GM12878 (cell line): ENCODE measurements around the gene PTCD3. TPM values are rescaled to one million over a fixed set of nuclear protein-coding genes. Genes with fewer than 3 reads are reported as not detected.

Experiments used
- ATF2 ChIP-seq: IDR thresholded peaks from 2 replicates; pipeline ENCODE4 v1.6.1; 2012; ENCODE audit warnings: low read length, inconsistent platforms
- CBX3 ChIP-seq: fragments of 200-600 bp; sonication (generic); IDR thresholded peaks from 2 replicates; pipeline ENCODE4 v1.6.1; 2016; ENCODE audit warnings: low read depth, borderline replicate concordance
- CREB1 ChIP-seq: IDR thresholded peaks from 2 replicates; pipeline ENCODE4 v1.6.1; 2012; ENCODE audit warnings: low read depth, mild to moderate bottlenecking, inconsistent platforms
- EZH2 ChIP-seq: IDR thresholded peaks from 2 replicates; pipeline ENCODE4 v1.6.1; 2012; ENCODE audit warnings: low read depth, mild to moderate bottlenecking, control low read depth, inconsistent platforms, low read length, borderline replicate concordance; ENCODE audit not compliant: control insufficient read depth
- FOXK2 ChIP-seq: fragments of 450-650 bp; IDR thresholded peaks from 2 replicates; pipeline ENCODE4 v1.6.1; 2017; ENCODE audit warnings: mild to moderate bottlenecking, moderate library complexity
- HDAC6 ChIP-seq: fragments of 200-600 bp; sonication (generic); IDR thresholded peaks from one replicate; pipeline ENCODE4 v1.8.0; 2017; ENCODE audit warnings: antibody characterized with exemption; ENCODE audit not compliant: unreplicated experiment
- HDGF ChIP-seq: fragments of 450-650 bp; IDR thresholded peaks from 2 replicates; pipeline ENCODE4 v1.6.1; 2016; ENCODE audit warnings: antibody characterized with exemption
- IRF3 ChIP-seq: fragments of 450-650 bp; IDR thresholded peaks from 2 replicates; pipeline ENCODE4 v1.6.1; 2014; ENCODE audit warnings: mild to moderate bottlenecking
- POLR2A ChIP-seq: IDR thresholded peaks from 2 replicates; pipeline ENCODE4 v1.6.1; 2011; ENCODE audit warnings: low read depth, mild to moderate bottlenecking, low read length
- POLR2AphosphoS2 ChIP-seq: IDR thresholded peaks from 2 replicates; pipeline ENCODE4 v1.6.1; 2011; ENCODE audit warnings: low read depth, mild to moderate bottlenecking, low read length, improper control_type of control experiment, moderate library complexity
- RELA ChIP-seq: fragments of 450-650 bp; IDR thresholded peaks from 2 replicates; pipeline ENCODE4 v1.8.0; 2014; ENCODE audit warnings: borderline replicate concordance; ENCODE audit not compliant: partially characterized antibody
- RFX5 ChIP-seq: IDR thresholded peaks from 2 replicates; pipeline ENCODE4 v1.6.1; 2011; ENCODE audit warnings: low read depth, low read length, improper control_type of control experiment
- RUNX3 ChIP-seq: IDR thresholded peaks from 2 replicates; pipeline ENCODE4 v1.6.1; 2012; ENCODE audit warnings: low read length, inconsistent platforms
- TARDBP ChIP-seq: IDR thresholded peaks from 2 replicates; pipeline ENCODE4 v1.6.1; 2016; ENCODE audit warnings: borderline replicate concordance
- TCF7 ChIP-seq: IDR thresholded peaks from 2 replicates; pipeline ENCODE4 v1.6.1; 2014; ENCODE audit warnings: antibody characterized with exemption, borderline replicate concordance
- ZNF207 ChIP-seq: fragments of 450-650 bp; IDR thresholded peaks from 2 replicates; pipeline ENCODE4 v1.6.1; 2014; ENCODE audit warnings: antibody characterized with exemption, mild to moderate bottlenecking, borderline replicate concordance
- ZNF217 ChIP-seq: fragments of 450-650 bp; IDR thresholded peaks from 2 replicates; pipeline ENCODE4 v1.6.1; 2017; ENCODE audit warnings: antibody characterized with exemption, mild to moderate bottlenecking
- polyA plus RNA-seq, 11 experiments: library from polyadenylated mRNA; depleted of rRNA in 4 of 11; unstranded in 6 of 11; stranded (reverse) in 5 of 11; fragments of >200 nt; fragmentation: Nextera tagmentation in 4 of 11; fragmentation: Illumina TruSeq in 1 of 11; extraction: Ambion mirVana in 4 of 11; extraction: Trizol in 1 of 11; gene quantifications; 1 replicate in 1 of 11; 2 replicates in 10 of 11; pipeline versions ENCODE4 v1.2.1 to v1.2.3, GENCODE V29; 2011 to 2016; ENCODE audit warnings: inconsistent platforms in 2 of 11, missing spikeins in 2 of 11, low read depth in 1 of 11
- total RNA-seq, 4 experiments: library from RNA; depleted of rRNA in 3 of 4; stranded (reverse); fragments of >200 nt in 3 of 4; fragmentation: Illumina TruSeq in 1 of 4; extraction: Trizol in 1 of 4; gene quantifications; 2 replicates each; pipeline versions ENCODE4 v1.2.1 to v1.2.3, GENCODE V29; 2013 to 2021
- TF ChIP-seq, protein P1 (sequence below): IDR thresholded peaks from 2 replicates; pipeline ENCODE4 v1.6.1; 2012; ENCODE audit warnings: mild to moderate bottlenecking, low read depth, low read length
- TF ChIP-seq, protein P2 (sequence below): IDR thresholded peaks from 2 replicates; pipeline ENCODE4 v1.6.1; 2011; ENCODE audit warnings: borderline replicate concordance, low read depth, mild to moderate bottlenecking, moderate library complexity, low read length; ENCODE audit not compliant: insufficient read depth, poor library complexity, severe bottlenecking
- TF ChIP-seq, protein P3 (sequence below): fragments of 450-650 bp; formaldehyde crosslinking; IDR thresholded peaks from 2 replicates; pipeline ENCODE4 v1.4.0; 2022; ENCODE audit warnings: mild to moderate bottlenecking, moderate library complexity

The PTCD3 gene
- total and polyA plus RNA-seq, 10 of the 15 experiments (the other 5 are each of a cell fraction or from before 2014, with no cell fraction given): 44.7 to 177 (median 127) TPM

DNA sequence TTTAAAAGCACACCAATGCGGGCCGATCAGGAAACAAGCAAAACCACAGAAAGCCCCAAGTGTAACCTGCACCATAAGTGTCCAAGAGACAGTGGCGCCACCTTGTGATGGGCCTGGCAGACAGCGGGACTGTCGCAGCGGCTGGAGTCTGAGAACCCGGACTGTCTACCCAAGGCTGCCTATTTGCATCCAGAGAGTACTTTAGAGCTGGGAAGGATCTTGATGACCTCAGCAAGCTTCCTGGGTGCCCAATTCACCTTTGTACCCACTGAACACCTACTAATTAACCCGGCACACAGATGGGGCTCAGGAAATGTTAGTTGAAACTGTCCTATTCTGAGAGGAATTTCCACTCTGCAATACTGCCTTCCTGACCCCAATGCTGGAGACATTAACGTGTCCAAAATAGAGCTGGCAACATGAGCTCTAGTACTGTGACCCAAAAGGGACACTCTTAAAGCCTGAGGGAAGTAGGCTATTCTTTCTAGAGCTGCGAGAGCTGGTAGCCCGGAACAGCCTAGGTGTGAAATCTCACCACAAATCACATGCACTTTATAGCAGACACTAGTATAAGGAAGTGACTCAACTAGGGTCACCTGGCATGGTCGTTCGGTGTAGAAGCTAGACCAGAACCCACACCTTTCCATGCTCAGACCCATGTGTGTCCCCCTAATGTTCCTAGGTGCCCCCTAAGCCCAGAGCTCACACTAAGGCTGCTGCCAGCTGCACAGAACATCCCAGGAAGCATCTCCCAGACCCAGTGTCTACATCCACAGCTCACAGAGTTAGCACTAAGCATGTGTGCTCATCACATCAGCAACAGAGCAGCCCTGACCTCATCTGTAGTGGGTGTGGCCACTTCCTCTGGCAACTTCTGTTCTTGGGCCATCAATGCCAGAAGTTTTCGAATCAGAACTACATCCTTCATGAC is 25.8 kb upstream of the PTCD3 start (continued):
- TF ChIP-seq ZNF217: no peak
- TF ChIP-seq RUNX3: peak; percentile 91
- TF ChIP-seq HDGF: no peak; the same call in 1 of the 2 replicates
- no peak; the same call in 1 of the 2 replicates for TF ChIP-seq ZNF207
- TF ChIP-seq RFX5: no peak
- peak; percentile 29 for TF ChIP-seq RELA
- TF ChIP-seq POLR2AphosphoS2: no peak
- TF ChIP-seq TCF7: no peak
- TF ChIP-seq HDAC6: no peak
- no peak for TF ChIP-seq IRF3
- no peak for TF ChIP-seq POLR2A
- no peak for TF ChIP-seq CREB1
- no peak for TF ChIP-seq TARDBP
- TF ChIP-seq, protein P1, sequence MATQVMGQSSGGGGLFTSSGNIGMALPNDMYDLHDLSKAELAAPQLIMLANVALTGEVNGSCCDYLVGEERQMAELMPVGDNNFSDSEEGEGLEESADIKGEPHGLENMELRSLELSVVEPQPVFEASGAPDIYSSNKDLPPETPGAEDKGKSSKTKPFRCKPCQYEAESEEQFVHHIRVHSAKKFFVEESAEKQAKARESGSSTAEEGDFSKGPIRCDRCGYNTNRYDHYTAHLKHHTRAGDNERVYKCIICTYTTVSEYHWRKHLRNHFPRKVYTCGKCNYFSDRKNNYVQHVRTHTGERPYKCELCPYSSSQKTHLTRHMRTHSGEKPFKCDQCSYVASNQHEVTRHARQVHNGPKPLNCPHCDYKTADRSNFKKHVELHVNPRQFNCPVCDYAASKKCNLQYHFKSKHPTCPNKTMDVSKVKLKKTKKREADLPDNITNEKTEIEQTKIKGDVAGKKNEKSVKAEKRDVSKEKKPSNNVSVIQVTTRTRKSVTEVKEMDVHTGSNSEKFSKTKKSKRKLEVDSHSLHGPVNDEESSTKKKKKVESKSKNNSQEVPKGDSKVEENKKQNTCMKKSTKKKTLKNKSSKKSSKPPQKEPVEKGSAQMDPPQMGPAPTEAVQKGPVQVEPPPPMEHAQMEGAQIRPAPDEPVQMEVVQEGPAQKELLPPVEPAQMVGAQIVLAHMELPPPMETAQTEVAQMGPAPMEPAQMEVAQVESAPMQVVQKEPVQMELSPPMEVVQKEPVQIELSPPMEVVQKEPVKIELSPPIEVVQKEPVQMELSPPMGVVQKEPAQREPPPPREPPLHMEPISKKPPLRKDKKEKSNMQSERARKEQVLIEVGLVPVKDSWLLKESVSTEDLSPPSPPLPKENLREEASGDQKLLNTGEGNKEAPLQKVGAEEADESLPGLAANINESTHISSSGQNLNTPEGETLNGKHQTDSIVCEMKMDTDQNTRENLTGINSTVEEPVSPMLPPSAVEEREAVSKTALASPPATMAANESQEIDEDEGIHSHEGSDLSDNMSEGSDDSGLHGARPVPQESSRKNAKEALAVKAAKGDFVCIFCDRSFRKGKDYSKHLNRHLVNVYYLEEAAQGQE: no peak
- TF ChIP-seq ATF2: no peak
- TF ChIP-seq, protein P2, sequence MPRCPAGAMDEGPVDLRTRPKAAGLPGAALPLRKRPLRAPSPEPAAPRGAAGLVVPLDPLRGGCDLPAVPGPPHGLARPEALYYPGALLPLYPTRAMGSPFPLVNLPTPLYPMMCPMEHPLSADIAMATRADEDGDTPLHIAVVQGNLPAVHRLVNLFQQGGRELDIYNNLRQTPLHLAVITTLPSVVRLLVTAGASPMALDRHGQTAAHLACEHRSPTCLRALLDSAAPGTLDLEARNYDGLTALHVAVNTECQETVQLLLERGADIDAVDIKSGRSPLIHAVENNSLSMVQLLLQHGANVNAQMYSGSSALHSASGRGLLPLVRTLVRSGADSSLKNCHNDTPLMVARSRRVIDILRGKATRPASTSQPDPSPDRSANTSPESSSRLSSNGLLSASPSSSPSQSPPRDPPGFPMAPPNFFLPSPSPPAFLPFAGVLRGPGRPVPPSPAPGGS: no peak
- TF ChIP-seq CBX3: no peak
- TF ChIP-seq, protein P3, sequence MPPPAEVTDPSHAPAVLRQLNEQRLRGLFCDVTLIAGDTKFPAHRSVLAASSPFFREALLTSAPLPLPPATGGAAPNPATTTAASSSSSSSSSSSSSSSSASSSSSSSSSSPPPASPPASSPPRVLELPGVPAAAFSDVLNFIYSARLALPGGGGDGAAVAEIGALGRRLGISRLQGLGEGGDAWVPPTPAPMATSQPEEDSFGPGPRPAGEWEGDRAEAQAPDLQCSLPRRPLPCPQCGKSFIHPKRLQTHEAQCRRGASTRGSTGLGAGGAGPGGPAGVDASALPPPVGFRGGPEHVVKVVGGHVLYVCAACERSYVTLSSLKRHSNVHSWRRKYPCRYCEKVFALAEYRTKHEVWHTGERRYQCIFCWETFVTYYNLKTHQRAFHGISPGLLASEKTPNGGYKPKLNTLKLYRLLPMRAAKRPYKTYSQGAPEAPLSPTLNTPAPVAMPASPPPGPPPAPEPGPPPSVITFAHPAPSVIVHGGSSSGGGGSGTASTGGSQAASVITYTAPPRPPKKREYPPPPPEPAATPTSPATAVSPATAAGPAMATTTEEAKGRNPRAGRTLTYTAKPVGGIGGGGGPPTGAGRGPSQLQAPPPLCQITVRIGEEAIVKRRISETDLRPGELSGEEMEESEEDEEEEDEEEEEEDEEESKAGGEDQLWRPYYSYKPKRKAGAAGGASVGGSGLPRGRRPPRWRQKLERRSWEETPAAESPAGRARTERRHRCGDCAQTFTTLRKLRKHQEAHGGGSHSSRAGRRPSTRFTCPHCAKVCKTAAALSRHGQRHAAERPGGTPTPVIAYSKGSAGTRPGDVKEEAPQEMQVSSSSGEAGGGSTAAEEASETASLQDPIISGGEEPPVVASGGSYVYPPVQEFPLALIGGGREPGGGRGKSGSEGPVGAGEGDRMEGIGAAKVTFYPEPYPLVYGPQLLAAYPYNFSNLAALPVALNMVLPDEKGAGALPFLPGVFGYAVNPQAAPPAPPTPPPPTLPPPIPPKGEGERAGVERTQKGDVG (CRISPR knock-in tag): no peak
- TF ChIP-seq FOXK2: no peak
- no peak for TF ChIP-seq EZH2
